GM19328 (cell line): Measurements from ENCODE around the gene SLC7A11.

Source experiments
- ATAC-seq: cut with Tn5 transposase; IDR thresholded peaks from one replicate; pipeline ENCODE4 v1.9.1; 2021; ENCODE audit warnings: mild to moderate bottlenecking, moderate library complexity; ENCODE audit not compliant: unreplicated experiment

SLC7A11 gene

DNA sequence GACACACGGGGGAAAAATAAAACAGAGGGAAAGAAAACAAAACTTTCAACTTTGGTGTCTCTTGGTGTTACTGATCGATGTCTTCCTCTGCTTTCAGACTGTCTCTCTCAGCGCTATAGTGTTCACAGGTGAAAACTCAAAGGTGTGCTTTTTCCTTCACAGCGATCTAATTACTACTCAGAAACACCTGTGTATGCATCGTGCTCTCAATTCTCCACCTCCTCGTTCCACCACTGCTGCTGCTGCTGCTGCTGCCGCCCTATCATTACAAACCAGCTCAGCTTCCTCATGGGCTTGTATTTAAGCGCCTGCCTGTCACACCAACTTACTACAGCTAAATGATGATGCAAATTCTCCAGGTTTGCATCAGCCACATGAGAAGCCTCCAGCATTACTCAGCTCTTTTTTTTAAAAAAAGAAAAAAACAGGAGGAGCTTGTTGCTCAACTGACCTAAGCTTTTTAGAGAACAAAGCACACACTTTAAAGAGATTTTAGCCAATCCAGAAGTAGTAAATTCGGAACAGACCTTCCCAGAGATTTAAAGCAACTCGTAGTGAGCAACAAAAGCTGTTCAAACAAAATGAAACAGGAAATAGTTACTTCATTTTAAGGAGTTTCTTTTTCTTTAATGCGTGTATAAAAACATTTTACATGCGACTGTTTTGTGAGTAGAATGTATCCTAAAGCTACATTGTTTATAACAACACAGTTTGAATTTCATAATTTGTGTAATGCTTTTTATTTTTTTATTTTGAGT, at the start of gene SLC7A11:
SLC7A11 (minus strand) TSS at position 274 of the 758 bp plus-strand sequence. CDS start 280 bp downstream, outside the sequence.
- ATAC-seq: peak; percentile 99

DNA sequence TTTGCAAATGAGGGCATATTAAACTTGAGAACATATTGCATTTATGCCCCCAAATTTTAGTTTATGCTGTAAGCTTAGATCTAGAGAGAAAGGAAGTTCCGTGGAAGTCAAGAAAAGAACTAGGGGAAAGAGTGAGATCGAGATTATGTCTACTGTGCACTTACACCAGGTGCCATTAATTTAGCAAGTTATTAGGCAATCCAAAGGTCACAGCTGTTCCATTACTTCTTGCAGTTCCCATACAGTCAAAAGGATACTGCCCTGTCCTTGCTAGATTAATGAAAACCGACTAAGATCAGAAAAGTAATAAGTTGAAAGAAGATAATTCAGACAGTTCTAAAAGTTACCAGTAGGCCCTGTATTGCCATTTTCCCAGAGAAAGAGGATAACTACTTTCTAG, 49.3 kb upstream of the SLC7A11 start:
- ATAC-seq: no peak

DNA sequence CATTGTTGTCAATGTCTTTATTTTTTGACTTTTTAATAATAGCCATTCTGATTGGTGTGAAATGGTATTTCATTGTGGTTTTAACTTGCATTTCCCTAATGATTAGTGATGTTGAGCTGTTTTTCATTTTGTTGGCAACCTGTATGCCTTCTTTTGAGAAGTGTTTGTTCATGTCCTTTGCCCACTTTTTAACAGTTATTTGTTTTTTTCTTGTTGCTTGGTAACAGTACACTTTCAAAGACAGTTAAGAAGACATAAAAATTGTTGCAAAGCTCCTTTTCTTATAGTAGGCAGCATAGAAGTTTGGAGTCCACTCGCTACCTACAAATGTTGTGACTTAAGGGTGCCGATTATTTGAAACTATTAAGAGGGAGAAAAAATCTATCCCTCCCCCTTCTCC, 48.7 kb upstream of the SLC7A11 start:
- ATAC-seq: no peak

DNA sequence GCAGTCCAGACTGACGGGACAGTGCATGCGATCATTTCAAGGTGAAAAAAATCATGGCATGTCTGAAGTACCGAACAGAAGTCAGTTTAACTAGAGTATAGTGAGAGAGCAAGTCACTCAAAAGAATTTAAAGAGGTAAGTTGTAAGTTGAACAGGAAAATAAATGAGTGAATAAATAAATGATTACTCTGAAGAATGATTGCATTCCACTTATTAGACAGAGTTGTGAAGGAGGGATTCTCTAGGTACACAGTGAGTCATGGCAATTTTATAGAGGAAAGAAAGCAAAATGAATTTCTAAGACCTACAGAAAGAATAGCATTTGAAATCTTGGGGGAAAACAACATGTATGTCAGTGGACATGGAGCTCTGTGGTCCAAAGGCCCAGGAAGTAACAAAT, 37.1 kb upstream of the SLC7A11 start:
- no peak for ATAC-seq

DNA sequence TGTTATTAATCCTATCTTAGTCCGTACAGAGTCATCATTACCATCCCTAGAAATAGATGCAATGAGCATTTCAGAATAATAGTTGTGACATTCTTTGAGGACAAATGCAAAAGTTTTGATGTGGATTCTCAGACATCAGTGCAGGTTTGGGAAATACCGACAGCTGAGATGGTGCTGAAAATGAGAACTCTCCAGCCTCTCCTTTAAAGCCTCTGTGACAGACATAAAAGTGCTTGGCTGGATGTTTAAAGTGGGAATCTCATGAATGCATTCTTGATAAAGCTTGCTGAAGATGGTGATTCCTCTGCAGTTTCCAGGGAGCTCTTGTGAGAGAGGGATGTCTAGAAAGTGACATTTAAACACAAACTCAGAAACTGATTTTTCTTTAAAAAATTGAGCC, 35.0 kb upstream of the SLC7A11 start:
- no peak for ATAC-seq

DNA sequence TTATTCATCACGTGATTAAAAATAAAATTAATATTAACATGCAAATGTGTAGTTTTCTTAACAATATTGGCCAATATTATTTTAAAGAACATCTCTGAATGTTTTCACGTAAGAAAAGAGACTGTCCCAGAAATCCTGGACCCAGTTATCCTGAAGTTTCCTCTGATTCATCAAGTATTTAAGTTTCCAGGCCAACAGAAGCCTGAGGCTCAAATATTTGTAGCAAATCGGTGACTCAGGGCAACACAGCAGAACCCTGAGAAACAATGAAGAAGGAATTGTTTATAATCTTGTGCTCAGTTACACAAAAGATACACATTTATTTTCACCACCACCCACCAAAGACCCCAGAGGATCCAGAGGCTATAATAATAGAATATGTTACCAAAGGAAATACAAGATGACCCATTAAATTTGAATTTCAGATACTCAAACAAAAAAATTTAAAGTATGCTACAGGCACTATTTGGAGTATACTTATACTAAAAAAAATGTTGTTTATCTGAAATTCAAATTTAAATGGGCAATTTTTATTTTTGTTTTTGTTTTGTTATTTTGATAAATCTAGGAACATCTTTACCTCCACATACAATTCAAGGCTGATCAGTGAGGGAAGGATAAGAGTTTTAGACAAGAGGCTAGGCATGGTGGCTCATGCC, 33.9 kb upstream of the SLC7A11 start:
- no peak for ATAC-seq

DNA sequence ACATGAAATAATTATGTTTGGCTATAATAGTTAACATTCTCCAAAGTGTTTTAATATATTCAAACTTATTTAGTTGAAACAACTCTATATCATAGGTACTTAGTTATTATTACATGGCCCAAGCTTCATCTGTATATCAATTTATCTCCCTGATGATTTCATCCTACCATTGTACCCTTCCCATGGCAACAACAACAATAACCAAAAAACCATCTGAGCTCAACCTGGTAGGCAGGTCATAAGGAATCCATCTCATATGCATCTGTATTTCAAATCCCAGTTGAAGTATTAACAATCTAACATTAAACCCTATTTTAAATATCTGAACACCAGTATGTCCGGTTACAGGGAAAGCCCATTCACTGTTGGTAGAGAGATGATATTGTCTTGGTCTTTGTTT, 33.1 kb upstream of the SLC7A11 start:
- ATAC-seq: no peak

DNA sequence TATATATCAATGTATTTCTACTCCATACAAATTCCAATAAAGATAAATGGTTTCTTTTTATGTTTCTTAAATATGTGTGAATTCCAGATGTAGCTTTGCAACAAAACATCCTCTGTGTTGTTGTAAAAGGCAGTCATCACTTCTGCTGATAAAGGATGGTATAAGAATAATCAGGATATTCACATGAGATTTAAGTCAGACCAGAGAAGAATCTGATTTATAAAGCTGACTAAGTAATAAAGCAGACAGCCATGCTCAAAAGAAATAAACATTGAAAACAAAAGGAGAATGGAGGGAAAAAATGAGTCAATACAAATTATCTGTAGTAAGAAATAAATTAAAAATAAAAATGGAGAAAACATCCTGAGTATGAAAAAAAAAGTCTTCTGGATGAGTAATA, 27.0 kb upstream of the SLC7A11 start:
- ATAC-seq: no peak

DNA sequence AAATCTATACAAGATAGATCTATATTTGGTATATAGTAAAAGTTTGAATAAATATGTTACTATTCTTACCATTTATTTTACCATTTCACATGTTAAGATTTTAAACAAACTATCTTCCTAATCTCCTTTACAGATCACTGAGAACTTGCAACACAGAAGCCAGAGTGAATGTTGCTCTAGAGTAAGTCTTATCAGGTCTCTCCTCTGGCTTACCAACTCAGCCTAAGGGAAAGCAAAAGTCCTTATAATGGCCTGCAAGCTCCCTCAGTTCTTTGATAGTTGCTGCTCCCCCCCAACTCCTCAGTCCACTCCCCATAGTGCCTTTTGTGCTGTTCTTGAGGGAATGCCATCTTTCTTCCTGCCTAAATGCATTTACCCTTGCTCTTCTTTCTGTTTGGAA, 25.7 kb upstream of the SLC7A11 start:
- no peak for ATAC-seq

DNA sequence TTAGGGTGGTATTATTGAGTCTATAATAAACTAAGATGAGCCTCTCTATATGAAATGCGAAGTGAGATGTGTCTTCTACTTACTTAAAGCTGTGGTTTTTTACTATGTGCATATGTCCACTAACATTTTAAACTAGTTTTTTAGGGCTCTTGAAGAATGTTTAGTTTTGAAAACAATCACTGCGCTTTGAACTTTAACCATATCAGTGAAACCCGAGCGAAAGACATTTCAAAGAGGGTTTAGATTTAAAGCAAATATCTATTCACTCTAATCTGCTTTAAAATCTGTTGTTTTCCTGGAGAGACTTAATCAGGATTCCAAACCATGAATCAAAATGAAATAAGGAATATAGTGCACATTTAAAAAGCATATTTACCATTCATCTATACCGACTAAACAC, 24.8 kb upstream of the SLC7A11 start:
- no peak for ATAC-seq

DNA sequence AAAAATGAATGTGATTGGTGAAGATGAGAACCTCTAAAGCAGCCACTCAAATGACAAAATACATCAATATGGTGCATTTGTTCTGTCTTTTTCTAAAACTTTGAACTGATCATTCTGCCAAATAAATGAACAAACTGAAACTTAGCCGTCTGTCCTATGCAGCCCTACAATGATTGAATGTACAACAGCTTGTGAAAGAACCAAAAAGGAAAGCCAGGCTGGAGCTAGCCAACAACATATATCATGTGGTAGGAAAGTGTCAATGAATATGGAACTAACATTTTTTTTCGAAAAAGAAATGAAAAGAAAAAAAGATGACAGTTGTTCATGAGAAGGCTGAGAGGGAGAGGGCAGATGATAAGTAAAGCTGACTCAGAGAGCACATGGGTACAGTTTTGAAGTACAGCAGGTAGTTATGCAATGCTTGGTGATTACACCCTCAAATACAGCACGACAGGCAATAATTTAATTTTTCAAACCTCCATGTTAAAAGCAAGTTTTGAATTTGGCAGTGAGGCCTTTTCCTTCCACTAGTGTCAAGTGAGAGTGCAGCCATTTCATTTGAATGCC, 21.2 kb upstream of the SLC7A11 start:
- ATAC-seq: no peak

DNA sequence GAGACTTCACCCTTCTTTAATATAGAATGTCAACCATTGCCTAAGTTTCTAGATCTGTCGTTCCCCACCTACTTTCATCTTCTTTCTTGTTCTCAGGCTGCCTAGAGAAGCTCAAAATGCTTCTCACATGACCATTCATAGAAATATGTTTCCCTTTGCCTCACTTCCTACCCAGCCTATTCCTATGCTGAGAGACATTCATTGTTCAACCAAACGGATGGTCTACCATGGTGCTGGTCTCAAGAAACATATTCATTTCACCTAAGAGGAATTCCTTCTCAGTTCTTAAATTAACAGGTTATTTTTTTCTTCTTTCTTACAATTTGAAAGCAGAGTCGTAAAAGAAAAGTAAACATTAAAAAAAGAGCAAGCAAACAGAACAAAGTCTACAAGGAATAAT, 20.3 kb upstream of the SLC7A11 start:
- ATAC-seq: no peak

DNA sequence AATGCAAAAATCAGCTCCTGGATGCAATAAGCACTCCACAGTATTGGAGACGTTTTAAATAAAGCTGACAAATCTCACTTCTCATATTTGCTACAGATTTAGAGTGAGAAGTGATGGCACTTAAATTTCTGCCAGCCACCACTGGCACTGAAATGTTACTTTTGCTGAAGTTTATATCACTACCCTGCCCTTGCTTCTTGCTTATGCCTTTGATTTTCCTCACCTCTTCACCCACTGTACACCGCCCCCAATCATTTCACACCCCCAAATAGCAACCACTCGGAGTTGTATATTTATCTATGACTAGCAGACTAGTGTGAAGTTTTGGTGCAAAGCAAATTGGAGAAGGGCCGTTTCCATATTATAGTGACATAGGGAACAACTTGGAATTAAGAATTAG, 19.9 kb upstream of the SLC7A11 start:
- ATAC-seq: no peak

DNA sequence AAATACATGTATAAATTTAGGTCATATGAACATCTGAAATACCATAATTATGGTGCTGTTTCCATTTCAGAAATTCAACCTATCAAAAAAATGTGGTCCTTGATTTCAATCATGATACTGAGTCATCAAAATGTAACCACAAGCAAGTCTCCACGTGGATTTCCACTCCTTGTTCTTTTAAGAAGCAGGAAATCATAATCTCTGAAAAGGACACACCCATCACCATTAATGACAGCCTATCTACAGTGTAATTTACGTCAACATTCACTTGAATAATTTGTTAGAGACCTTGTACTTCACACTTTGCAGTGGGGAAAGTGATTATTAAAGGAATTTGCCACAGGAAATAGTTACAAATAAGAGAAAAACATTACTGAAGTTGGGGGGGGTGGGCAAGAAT, 17.7 kb upstream of the SLC7A11 start:
- no peak for ATAC-seq

DNA sequence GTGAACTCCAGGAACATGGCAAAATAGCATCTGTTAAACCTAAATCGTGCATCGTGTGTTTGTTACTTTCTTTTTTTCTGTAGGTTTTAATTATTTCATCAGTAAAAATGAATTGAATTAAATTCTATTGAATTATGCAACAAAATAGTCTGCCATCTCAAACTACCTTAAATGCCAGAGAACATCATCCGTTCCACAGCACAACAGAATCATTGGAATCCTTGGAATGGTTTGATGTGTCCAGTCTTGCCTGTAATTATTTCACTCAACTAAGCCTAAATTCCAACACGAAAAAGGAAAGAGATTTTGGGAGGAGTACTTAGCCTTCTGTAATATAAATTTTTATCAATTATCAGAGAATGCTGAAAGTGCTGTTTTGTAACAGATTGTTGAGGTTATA, 17.1 kb upstream of the SLC7A11 start:
- ATAC-seq: no peak

DNA sequence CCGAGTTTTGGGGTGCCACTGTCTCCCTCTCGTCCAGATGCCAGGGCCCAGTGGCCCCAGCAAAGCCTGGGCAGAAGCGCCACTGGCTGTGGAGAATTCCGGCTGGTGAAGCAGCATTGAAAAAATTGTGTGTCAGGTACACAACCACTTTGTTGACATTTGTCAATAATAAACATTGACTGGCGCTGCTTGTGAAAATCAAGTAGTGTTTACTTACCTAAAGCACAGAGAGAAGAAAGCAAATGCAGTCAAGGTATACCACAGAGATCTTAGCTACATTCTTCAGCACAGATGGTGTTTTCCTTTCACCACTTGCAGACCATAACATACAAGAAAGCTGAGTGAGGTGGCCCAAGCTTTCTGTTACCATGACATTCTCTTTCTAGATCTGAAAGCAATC, 14.5 kb upstream of the SLC7A11 start:
- no peak for ATAC-seq

DNA sequence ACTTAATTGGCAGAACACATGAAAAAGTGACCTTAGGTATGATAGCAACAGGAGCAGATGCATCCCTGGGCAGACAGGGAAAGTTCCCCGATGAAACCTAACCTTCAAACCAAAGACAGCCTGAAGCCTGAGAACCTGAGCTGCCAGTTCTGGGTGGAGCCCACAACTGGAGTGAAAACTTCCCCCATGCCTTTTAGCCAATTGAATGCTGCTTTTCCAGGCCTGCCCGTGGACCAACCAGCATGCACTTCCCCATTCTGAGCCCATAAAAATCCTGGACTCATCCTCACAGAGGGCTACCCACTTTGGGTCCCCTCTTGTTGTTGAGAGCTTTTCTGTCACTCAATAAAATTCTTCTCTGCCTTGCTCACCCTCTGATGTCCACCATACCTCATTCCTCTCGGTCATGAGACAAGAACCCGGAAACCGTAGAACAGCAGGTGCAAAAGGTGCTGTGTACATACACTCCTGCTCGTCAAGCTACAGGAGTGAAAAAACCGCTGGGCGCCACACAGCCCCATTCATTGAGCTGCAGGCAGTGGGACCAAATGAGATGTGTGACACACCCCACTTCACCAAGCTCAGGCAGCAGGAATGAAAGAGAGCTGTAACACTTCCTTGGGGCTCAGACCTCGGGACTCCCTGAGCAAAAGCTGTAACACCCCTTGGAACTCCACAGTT, 13.9 kb upstream of the SLC7A11 start:
- no peak for ATAC-seq

DNA sequence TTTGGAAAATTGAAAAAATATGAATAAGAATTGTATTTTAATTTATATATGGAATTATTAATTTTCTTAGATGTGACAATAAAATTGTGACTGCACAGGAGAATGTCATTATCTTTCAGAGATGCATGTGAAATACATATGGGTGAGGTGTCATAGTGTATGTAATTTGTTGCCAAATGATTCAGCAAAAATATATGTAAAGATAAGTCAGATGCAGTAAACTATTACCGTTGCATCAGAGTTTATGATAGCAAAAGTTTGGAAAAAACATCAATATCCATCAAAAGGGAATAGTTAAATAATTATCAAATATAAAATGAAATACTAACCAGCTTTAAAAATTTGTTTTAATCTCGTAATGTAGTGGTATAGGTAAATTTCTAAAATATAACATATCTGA, 10.4 kb upstream of the SLC7A11 start:
- ATAC-seq: no peak

DNA sequence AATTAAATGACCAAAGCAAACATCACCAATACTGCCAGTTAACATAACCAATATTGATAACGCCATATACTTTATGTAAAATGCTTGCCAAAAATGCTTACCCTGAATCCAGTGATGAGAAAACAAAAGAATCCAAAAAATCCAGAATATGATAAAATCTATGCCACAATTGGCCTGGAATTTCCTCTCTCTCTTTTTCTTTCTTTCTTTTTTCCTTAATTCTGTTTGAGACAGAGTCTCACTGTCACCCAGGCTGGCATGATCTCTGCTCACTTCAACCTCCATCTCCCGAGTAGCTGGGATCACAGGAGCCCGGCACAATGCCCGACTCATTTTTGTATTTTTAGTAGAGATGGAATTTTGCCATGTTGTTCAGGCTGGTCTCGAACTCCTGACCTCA, 9.8 kb upstream of the SLC7A11 start:
- no peak for ATAC-seq

DNA sequence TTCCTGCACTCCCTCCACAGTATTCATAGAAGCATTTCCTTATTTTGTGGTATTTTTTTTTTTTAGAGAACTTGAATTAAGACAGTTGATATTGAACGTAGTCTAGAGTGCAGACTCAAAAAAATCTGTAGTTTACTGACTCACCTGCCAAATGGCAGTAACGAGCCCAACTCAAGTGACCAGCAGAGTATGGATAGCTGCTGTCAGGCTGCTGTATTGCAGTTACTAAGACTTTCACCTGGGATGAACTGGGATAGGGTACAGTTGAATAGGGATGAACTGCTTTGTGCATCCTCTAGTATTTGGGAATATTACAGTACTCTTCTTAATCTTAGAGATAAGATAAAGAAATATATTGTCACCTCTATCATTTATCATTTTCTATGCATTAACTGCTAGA, 7.0 kb upstream of the SLC7A11 start:
- ATAC-seq: no peak

DNA sequence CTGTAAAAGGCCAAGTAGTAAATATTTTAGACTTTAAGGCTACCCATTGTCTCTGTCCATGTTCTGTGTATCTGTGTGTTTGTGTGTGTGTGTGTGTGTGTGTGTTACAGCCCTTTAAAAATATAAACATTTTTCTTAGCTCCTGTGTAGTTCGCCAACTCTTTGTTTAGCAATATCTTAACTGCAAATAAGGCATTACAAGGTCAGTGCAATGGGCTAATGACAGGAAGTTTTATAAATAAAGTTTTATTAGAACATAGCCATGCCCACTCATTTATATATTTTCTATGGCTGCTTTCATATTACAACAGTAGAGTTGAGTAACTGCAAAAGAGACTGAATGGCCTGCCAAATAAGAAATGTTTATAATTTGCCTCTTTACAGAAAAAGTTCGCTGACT, 5.9 kb upstream of the SLC7A11 start:
- no peak for ATAC-seq

DNA sequence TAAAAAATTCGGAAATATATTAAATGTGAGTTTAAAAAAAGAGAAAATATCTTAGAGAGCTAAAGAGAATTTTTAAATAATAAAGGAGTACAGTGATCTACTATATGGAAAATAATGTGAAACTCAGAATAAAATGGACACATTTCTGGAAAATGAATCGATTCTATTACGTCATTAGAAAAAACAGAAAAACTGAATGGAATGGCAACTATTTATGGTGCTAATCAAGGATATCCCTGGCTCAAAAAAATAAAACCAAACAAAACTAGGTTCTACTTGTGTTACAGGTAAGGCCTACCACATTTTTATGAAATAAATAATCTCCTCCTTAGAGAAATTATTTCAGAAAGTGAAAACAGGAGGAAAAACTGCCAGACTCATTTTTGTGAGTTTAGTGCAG, 5.5 kb upstream of the SLC7A11 start:
- no peak for ATAC-seq
